Esophagus muscularis mucosa (tissue), 4 donors: ENCODE results near the gene PLEKHG4B. TPM values are rescaled to one million over a fixed set of nuclear protein-coding genes. Genes with fewer than 3 reads are reported as not detected.

Experiments
- DNase-seq: peaks from one replicate; pipeline ENCODE4 v3.0.0-alpha.2; 2017; ENCODE audit errors: extremely low spot score
- H3K27ac ChIP-seq, 4 donors: fragments of 200-600 bp; sonication (generic); replicated peaks in 1 of 4; 1 replicate in 3 of 4; 2 replicates in 1 of 4; pipeline ENCODE4 v1.5.1; 2016 to 2019; ENCODE audit warnings: mild to moderate bottlenecking in 1 of 4
- H3K27me3 ChIP-seq, 4 donors: fragments of 200-600 bp; sonication (generic); one replicate each; pipeline versions ENCODE4 v1.5.1 to v1.6.0; 2016 to 2019
- H3K36me3 ChIP-seq, 4 donors: fragments of 200-600 bp; sonication (generic); one replicate each; pipeline ENCODE4 v1.5.1; 2016 to 2019
- H3K4me1 ChIP-seq, 4 donors: fragments of 200-600 bp; sonication (generic); one replicate each; pipeline ENCODE4 v1.5.1; 2016 to 2019
- H3K4me3 ChIP-seq, 4 donors: fragments of 200-600 bp; sonication (generic); 1 replicate in 2 of 4; 2 replicates in 2 of 4; pipeline ENCODE4 v1.5.1; 2016 to 2019; ENCODE audit warnings: mild to moderate bottlenecking in 4 of 4, moderate library complexity in 1 of 4
- H3K9me3 ChIP-seq, 4 donors: fragments of 200-600 bp; sonication (generic); 1 replicate in 3 of 4; 2 replicates in 1 of 4; pipeline ENCODE4 v1.5.1; 2016 to 2019
- EP300 ChIP-seq: sonication (generic); formaldehyde crosslinking; IDR thresholded peaks from one replicate; pipeline ENCODE4 v1.6.1; 2017; ENCODE audit warnings: antibody characterized with exemption
- POLR2A ChIP-seq: fragments of 450-650 bp; IDR thresholded peaks from one replicate; pipeline ENCODE4 v1.6.1; 2017; ENCODE audit warnings: antibody characterized with exemption, moderate library complexity, mild to moderate bottlenecking, low read depth
- POLR2AphosphoS5 ChIP-seq, 2 donors: sonication (generic); formaldehyde crosslinking; IDR thresholded peaks; one replicate each; pipeline ENCODE4 v1.6.1; 2017; ENCODE audit warnings: antibody characterized with exemption in 2 of 2
- WGBS: methylation state at CpG from one replicate; pipeline ENCODE4 v1.1.5; 2018; 5-methylcytosine and 5-hydroxymethylcytosine counted together
- intact Hi-C: fragments of 100-400 bp; cut with DNase I; formaldehyde crosslinking; loops from one replicate; pipeline ENCODE4 v1.15.1; 2023
- total RNA-seq, 4 donors: library from RNA; depleted of rRNA; stranded (reverse); fragments of >200 nt; gene quantifications; one replicate each; pipeline versions ENCODE4 v1.1.0 to v1.2.1, GENCODE V29; 2016
- TF ChIP-seq, protein P1 (sequence below), 3 experiments: fragments of 200-600 bp in 2 of 3; fragments of 450-650 bp in 1 of 3; sonication (generic) in 2 of 3; IDR thresholded peaks; one replicate each; pipeline ENCODE4 v1.5.1; 2017 to 2019; ENCODE audit warnings: antibody characterized with exemption in 3 of 3, mild to moderate bottlenecking in 2 of 3, moderate library complexity in 1 of 3

Gene PLEKHG4B
- total RNA-seq, 4 donors from 2014 or later: under 0.01 to 0.46 TPM; not detected in 2

- peaks cover 0 to 34% (median 26%) of the 10 kb centered on the region in 4 donors for H3K36me3 ChIP-seq
- no peak for TF ChIP-seq POLR2A
- TF ChIP-seq, protein P1, sequence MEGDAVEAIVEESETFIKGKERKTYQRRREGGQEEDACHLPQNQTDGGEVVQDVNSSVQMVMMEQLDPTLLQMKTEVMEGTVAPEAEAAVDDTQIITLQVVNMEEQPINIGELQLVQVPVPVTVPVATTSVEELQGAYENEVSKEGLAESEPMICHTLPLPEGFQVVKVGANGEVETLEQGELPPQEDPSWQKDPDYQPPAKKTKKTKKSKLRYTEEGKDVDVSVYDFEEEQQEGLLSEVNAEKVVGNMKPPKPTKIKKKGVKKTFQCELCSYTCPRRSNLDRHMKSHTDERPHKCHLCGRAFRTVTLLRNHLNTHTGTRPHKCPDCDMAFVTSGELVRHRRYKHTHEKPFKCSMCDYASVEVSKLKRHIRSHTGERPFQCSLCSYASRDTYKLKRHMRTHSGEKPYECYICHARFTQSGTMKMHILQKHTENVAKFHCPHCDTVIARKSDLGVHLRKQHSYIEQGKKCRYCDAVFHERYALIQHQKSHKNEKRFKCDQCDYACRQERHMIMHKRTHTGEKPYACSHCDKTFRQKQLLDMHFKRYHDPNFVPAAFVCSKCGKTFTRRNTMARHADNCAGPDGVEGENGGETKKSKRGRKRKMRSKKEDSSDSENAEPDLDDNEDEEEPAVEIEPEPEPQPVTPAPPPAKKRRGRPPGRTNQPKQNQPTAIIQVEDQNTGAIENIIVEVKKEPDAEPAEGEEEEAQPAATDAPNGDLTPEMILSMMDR (IDR thresholded peaks at IDR 0.05): no peak
- no peak for TF ChIP-seq EP300
- TF ChIP-seq POLR2AphosphoS5 (IDR thresholded peaks at IDR 0.05): no peak
- 89% methylated on average over 13 of the region's 16 CpGs for WGBS
- no peak for DNase-seq
- intact Hi-C loops: no loop called here
- H3K4me3 ChIP-seq: no peak overlapping the region
- no peaks in the 10 kb centered on the region for H3K9me3 ChIP-seq
- H3K27me3 ChIP-seq: no peaks in the 10 kb centered on the region
- H3K4me1 ChIP-seq: peaks cover 0 to 13% (median 0%) of the 10 kb centered on the region in 4 donors
- no peak overlapping the region for H3K27ac ChIP-seq
Measured at GRCh38 chr5:199197-199949, 107.4 kb downstream of the PLEKHG4B start.

GRCh38 chr5:199950-200645 is 108.1 kb downstream of the PLEKHG4B start:
- no peak overlapping the region for H3K27ac ChIP-seq
- intact Hi-C loops: no loop called here
- H3K9me3 ChIP-seq: no peaks in the 10 kb centered on the region
- peaks cover 4 to 41% (median 32%) of the 10 kb centered on the region in 4 donors for H3K36me3 ChIP-seq
- WGBS: 94% methylated on average over 21 of the region's 23 CpGs
- DNase-seq: no peak
- H3K4me3 ChIP-seq: no peak overlapping the region
- H3K27me3 ChIP-seq: no peaks in the 10 kb centered on the region
- H3K4me1 ChIP-seq: peaks cover 0 to 7% (median 0%) of the 10 kb centered on the region in 4 donors
- TF ChIP-seq EP300: no peak
- TF ChIP-seq POLR2AphosphoS5 (IDR thresholded peaks at IDR 0.05): no peak
- TF ChIP-seq, protein P1 (IDR thresholded peaks at IDR 0.05): no peak
- TF ChIP-seq POLR2A: no peak

DNA sequence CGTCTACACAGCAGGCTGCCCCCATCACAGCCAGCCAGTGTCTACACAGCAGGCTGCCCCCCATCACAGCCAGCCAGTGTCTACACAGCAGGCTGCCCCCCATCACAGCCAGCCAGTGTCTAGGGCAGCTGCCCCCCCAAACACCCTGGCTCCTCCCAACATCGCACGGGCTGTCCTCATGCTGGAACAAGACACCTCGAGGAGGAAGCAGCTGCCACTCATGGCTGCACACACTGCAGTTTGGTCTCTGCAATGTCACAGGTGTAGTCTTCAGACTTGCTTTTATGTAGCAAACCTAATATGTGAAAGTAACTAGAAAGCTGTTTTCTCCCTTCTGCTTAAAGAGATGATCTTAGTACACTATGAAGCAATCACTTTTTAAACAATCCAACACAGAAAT is 109.0 kb downstream of the PLEKHG4B start:
- 49% methylated on average over 4 of the region's 4 CpGs for WGBS
- Histone ChIP-seq H3K9me3 (no peaks in the 10 kb centered on the region), H3K27ac (no peak overlapping the region), H3K4me3 (no peak overlapping the region), H3K36me3 (peaks cover 10 to 49% (median 37%) of the 10 kb centered on the region in 4 donors), H3K27me3 (no peaks in the 10 kb centered on the region), H3K4me1 (peaks cover 0 to 5% (median 0%) of the 10 kb centered on the region in 4 donors)
- DNase-seq: no peak
- intact Hi-C loops: no loop called here
- TF ChIP-seq, protein P1 (IDR thresholded peaks at IDR 0.05): no peak
- no peak for TF ChIP-seq EP300
- no peak for TF ChIP-seq POLR2A
- no peak for TF ChIP-seq POLR2AphosphoS5 (IDR thresholded peaks at IDR 0.05)

DNA sequence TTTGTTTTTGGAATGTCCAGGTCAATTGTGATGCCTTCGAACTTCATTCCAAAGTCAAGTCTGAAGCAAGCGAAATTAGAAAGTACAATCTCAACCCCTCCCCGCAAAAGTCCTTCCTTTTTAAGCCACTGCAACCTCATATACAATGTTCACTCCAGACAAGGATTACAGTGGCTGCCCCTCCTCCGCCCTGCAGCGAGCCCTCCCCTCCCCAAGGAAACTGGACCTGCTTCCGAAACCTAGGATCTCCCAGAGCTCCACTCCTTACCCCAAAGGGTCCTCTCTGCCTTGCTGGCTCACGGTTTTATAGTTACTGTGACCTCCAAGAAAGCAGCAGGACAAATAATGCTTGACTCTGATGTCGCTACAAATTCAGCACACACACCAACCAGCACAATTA is 109.7 kb downstream of the PLEKHG4B start:
- no peak for DNase-seq
- peaks cover 10 to 54% (median 37%) of the 10 kb centered on the region in 4 donors for H3K36me3 ChIP-seq
- no peaks in the 10 kb centered on the region for H3K27me3 ChIP-seq
- H3K4me1 ChIP-seq: peaks cover 0 to 12% (median under 1%) of the 10 kb centered on the region in 4 donors
- 92% methylated on average over 8 of the region's 8 CpGs for WGBS
- H3K27ac ChIP-seq: no peak overlapping the region
- no peak overlapping the region for H3K4me3 ChIP-seq
- no peaks in the 10 kb centered on the region for H3K9me3 ChIP-seq
- intact Hi-C loops: no loop called here
- TF ChIP-seq, protein P1 (IDR thresholded peaks at IDR 0.05): no peak
- no peak for TF ChIP-seq EP300
- no peak for TF ChIP-seq POLR2A
- no peak for TF ChIP-seq POLR2AphosphoS5 (IDR thresholded peaks at IDR 0.05)
